MCF 10A (cell line): ENCODE measurements around the gene HOXA6. TPM values are rescaled to one million over a fixed set of nuclear protein-coding genes. Genes with fewer than 3 reads are reported as not detected.

Experiments
- BruUV-seq: library from RNA; stranded (reverse); fragments of 400-500 nt; replicated peaks from 2 replicates; lab custom pipeline; 2021; lab: Mats Ljungman, UMichigan
- CTCF ChIA-PET: fragments of 300-600 bp; sonication (Branson Sonifier 250); formaldehyde crosslinking; extraction: SDS; loops from one replicate; lab custom pipeline; 2021; ENCODE audit warnings: antibody characterized with exemption, inconsistent platforms; lab: Yijun Ruan, JAX
- POLR2A ChIA-PET: fragments of 300-600, 350-650 bp; sonication (Branson Sonifier 250); formaldehyde crosslinking; extraction: SDS; loops from one replicate; lab custom pipeline; 2020; ENCODE audit warnings: antibody characterized with exemption, inconsistent platforms; lab: Yijun Ruan, JAX
- DNase-seq: peaks from one replicate; pipeline ENCODE4 v3.0.0-alpha.2; 2018; ENCODE audit not compliant: unreplicated experiment
- H3K27ac Mint-ChIP-seq: one replicate; pipeline ENCODE4 v1.8.0; 2022; ENCODE audit warnings: mild to moderate bottlenecking, low read depth, mixed read lengths; ENCODE audit not compliant: unreplicated experiment
- H3K27me3 Mint-ChIP-seq: one replicate; pipeline ENCODE4 v1.8.0; 2022; ENCODE audit warnings: mixed read lengths; ENCODE audit not compliant: insufficient read depth, unreplicated experiment
- H3K36me3 Mint-ChIP-seq: one replicate; pipeline ENCODE4 v1.8.0; 2022; ENCODE audit warnings: mild to moderate bottlenecking, moderate library complexity, mixed read lengths; ENCODE audit not compliant: insufficient read depth, unreplicated experiment
- H3K4me1 Mint-ChIP-seq: one replicate; pipeline ENCODE4 v1.8.0; 2022; ENCODE audit warnings: mixed read lengths; ENCODE audit not compliant: insufficient read depth, unreplicated experiment
- H3K4me3 Mint-ChIP-seq: one replicate; pipeline ENCODE4 v1.8.0; 2022; ENCODE audit warnings: mild to moderate bottlenecking, moderate library complexity, mixed read lengths; ENCODE audit not compliant: unreplicated experiment
- H3K9me3 Mint-ChIP-seq: one replicate; pipeline ENCODE4 v1.8.0; 2022; ENCODE audit warnings: mixed read lengths; ENCODE audit not compliant: unreplicated experiment
- intact Hi-C: fragments of 100-400 bp; cut with micrococcal nuclease; formaldehyde crosslinking; loops from 2 replicates; pipeline ENCODE4 v1.14.1; 2022
- total RNA-seq: library from RNA; stranded (reverse); gene quantifications from 2 replicates; pipeline ENCODE4 v1.2.3, GENCODE V29; 2022
- TF ChIP-seq, protein P1 (sequence below): fragments of 200-600 bp; IDR thresholded peaks from one replicate; pipeline ENCODE4 v1.8.0; 2022; ENCODE audit warnings: antibody characterized with exemption, mild to moderate bottlenecking; ENCODE audit not compliant: unreplicated experiment

Gene HOXA6
- total RNA-seq, 1 experiment from 2014 or later = 0.96 TPM

DNA sequence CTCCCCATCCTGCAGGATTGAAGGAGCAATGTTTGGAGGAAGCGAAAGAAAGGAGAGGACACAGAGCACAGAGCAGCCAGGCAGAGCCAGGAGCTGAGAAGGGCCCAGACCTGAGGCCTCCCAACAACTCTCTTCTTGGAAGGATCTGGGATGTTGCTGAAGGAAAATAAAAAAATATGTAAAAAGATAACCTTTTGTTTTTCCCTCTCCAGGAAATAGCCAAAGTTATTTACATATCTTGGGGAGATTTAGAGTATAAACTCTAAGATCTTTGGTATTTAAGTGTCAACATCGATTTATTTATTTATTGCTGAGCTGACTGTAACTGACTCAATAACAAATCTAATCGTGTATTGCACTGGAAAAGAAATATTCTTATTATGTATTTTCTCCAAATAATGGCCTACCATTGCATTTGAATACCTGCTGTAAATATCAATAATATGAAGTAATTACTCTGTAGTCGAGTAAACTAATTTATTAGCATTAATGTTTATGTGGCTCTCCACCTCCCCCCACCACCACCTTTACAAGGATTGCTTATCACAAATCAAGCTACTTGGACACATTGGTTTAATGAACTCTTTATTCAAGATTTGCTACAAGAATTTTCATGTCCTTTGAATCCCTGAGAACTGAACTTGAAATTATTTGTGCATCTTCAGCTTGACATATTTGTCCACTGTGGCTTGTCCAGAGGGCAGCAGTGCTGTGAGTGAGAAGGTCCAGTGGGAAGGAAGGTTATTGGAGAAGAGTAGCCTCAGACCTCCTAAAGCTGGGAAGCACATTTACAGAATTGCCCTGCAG, 39.3 kb upstream of the HOXA6 start:
- Mint-ChIP-seq H3K27ac (no peak overlapping the region), H3K4me1 (peaks cover 14% of the 10 kb centered on the region), H3K4me3 (no peak overlapping the region), H3K36me3 (no peaks in the 10 kb centered on the region), H3K9me3 (no peaks in the 10 kb centered on the region), H3K27me3 (no peaks in the 10 kb centered on the region)
- ChIA-PET CTCF (interaction anchor here (0.6 to 2.0 kb wide), 6 partner anchors 8 to 418 kb away, joined by 3 to 15 read pairs (median 6); no protein-coding TSS in a partner anchor), POLR2A (no interaction called here)
- TF ChIP-seq, protein P1, sequence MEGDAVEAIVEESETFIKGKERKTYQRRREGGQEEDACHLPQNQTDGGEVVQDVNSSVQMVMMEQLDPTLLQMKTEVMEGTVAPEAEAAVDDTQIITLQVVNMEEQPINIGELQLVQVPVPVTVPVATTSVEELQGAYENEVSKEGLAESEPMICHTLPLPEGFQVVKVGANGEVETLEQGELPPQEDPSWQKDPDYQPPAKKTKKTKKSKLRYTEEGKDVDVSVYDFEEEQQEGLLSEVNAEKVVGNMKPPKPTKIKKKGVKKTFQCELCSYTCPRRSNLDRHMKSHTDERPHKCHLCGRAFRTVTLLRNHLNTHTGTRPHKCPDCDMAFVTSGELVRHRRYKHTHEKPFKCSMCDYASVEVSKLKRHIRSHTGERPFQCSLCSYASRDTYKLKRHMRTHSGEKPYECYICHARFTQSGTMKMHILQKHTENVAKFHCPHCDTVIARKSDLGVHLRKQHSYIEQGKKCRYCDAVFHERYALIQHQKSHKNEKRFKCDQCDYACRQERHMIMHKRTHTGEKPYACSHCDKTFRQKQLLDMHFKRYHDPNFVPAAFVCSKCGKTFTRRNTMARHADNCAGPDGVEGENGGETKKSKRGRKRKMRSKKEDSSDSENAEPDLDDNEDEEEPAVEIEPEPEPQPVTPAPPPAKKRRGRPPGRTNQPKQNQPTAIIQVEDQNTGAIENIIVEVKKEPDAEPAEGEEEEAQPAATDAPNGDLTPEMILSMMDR = no peak
- no peak for DNase-seq
- intact Hi-C loops = no loop called here
- BruUV-seq = no TSS peak

DNA sequence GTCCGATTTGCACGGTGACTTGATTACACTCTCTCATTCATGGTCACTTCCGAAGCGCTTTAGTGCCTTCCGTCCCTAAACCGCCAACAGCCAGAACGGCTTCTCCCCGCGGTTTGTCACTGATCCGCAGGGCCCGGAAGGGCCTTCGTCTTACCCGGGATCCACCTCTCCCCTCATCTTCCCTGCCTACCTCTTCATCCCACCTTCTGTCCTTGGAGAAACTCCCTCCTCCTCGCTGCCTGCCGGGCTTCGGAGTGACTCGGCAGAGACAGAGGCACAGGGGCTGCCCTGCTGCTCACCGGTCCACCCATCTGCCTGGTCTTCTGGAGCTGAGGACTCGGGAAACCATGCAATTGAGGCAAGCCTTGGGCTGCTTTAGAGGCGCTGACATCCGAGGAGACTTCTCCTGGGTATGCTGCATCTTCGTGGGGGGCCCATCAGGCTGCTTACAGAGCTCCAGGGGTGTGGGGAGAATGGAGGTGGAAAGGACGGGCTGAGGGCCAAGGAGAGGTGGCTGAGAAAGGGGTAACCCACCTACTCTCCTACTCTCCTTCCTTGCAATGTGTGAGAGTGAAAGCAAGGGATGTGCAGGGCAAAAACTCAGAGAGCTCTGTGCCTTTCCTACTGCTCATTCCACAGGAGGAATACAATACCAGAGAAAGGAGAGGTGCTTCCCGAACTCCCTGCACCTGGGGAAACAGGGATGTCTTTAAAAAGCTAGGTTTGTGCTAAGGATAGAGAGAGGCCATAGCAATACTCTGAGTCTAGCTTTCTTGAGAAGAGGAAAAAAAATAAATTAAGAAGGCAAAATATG, 38.5 kb upstream of the HOXA6 start:
- H3K4me1 Mint-ChIP-seq = peaks cover 14% of the 10 kb centered on the region
- no peaks in the 10 kb centered on the region for H3K9me3 Mint-ChIP-seq
- intact Hi-C loops = no loop called here
- H3K36me3 Mint-ChIP-seq = no peaks in the 10 kb centered on the region
- ChIA-PET POLR2A (no interaction called here), CTCF (interaction anchor here (0.6 to 1.9 kb wide), 4 partner anchors 8 to 419 kb away, joined by 4 to 15 read pairs (median 6); no protein-coding TSS in a partner anchor)
- BruUV-seq = no TSS peak
- no peaks in the 10 kb centered on the region for H3K27me3 Mint-ChIP-seq
- H3K4me3 Mint-ChIP-seq = peak overlapping the region; percentile 12
- DNase-seq = no peak
- TF ChIP-seq, protein P1 = no peak
- no peak overlapping the region for H3K27ac Mint-ChIP-seq

DNA sequence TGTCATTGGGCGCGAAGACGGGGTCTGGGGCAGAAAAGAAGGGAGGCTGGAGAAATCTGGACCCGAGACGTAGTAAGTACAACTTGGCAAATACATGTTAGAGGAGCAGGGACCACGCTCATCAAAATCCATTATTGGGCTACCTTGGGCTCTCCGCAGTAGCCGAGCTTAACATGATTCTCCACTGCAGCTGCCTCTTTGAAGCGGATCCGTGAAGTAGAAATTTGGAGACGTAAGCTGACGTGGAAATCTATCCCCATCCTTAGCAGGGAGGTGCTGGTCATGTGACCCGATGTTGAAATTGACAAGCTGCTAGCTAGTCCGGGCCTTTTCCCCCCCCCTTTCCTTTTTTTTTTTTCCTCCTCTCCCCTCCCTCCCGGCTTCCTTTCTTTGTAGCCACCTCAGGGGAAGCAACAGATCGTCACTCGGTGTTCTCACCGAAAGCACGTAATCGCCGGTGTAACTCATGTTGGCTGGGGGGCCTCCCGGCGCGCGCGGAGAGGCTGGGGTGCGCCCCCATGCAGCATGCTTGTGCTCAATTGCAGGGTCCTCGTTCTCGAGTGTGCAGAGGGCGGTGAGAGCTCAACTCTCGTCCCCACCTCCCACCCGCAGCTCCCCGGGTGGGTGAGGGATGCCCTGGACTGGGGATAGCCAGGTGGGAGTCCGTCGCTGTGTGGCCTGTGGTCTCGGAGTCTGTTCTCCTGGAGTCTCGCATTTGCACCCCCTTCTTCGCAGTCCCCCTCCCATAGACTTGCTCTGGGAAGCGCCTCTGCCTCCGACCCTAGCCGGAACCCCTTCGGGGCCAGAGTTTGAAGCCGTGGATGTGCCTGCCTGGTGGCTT, 37.7 kb upstream of the HOXA6 start, which contains the start of gene HOXA11:
Gene HOXA11, minus strand, starts transcription at position 220 of the 841 bp plus-strand sequence. Its CDS starts 88 bp downstream, at position 132.
- H3K27ac Mint-ChIP-seq = no peak within 1 kb of the TSS
- peak within 1 kb of the TSS; percentile 70 for H3K4me3 Mint-ChIP-seq
- H3K27me3 Mint-ChIP-seq = no peaks in the 10 kb centered on the region
- TF ChIP-seq, protein P1 = no peak
- CTCF ChIA-PET = interaction anchor here (0.6 to 2.6 kb wide), 4 partner anchors 9 to 735 kb away, joined by 3 to 8 read pairs (median 6); no protein-coding TSS in a partner anchor
- intact Hi-C loops = no loop called here
- POLR2A ChIA-PET = interaction anchor here (0.5 kb wide), 1 partner anchor 333 kb away, joined by 3 read pairs; no protein-coding TSS in a partner anchor
- DNase-seq = no peak
- no TSS peak for BruUV-seq
- no peaks in the 10 kb centered on the region for H3K9me3 Mint-ChIP-seq
- H3K36me3 Mint-ChIP-seq = no peaks in the 10 kb centered on the region
- peaks cover 14% of the 10 kb centered on the region for H3K4me1 Mint-ChIP-seq
